ENCODE results near the gene AMD1. TPM values are rescaled to one million over a fixed set of nuclear protein-coding genes. Genes with fewer than 3 reads are reported as not detected.
"Not testable (repeated sequence)": the region's sequence is repeated elsewhere in the genome, so short reads cannot be mapped to it uniquely, and the experiment has no call there.

Gene AMD1
- total RNA-seq, 1 donor from 2014 or later: 104 TPM

GRCh38 chr6:110876806-110877564 is 2.4 kb downstream of the AMD1 start:
- intact Hi-C loops (cut with micrococcal nuclease): no loop called here

GRCh38 chr6:110877569-110877968 is 3.0 kb downstream of the AMD1 start:
- intact Hi-C loops (cut with micrococcal nuclease): no loop called here

DNA sequence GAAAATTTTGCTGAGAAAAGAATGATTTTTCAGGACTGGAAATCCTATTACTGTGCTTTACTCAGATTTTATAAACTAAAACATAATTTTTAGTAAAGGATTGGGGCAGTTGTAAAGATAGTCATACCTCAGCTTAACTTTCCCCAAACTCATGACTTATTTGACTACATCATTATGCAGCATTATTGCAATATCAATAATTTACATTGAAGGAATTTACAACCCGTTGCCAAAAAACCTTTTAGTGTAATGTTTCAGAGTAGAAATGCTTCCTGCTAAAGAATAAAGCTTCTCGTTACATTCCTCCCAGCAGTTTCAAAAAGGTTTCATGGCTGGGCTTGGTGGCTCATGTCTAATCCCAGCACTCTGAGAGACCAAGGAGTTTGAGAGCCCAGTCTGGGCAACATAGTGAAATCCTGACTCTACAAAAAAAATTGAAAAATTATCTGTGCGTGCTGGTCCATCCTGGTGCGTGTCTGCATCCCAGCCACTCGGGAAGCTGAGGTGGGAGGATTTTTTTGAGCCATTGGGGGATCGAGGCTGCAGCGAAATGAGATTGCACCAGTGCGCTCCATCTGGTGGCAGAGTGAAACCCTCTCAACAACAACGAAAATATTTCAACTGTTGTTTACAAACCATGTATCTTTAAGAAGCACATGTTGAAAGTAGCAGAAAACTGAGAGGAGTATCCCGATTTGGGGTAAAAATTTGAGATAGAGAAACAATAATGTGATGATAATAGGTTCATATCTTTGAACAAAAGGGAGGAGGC is 4.4 kb downstream of the AMD1 start:
- intact Hi-C loops (cut with micrococcal nuclease): loop anchor here (1.0 kb wide), 4 partner anchors 65 to 351 kb away; no protein-coding TSS in a partner anchor

GRCh38 chr6:110880651-110881050 is 6.1 kb downstream of the AMD1 start:
- intact Hi-C loops (cut with micrococcal nuclease): no loop called here

DNA sequence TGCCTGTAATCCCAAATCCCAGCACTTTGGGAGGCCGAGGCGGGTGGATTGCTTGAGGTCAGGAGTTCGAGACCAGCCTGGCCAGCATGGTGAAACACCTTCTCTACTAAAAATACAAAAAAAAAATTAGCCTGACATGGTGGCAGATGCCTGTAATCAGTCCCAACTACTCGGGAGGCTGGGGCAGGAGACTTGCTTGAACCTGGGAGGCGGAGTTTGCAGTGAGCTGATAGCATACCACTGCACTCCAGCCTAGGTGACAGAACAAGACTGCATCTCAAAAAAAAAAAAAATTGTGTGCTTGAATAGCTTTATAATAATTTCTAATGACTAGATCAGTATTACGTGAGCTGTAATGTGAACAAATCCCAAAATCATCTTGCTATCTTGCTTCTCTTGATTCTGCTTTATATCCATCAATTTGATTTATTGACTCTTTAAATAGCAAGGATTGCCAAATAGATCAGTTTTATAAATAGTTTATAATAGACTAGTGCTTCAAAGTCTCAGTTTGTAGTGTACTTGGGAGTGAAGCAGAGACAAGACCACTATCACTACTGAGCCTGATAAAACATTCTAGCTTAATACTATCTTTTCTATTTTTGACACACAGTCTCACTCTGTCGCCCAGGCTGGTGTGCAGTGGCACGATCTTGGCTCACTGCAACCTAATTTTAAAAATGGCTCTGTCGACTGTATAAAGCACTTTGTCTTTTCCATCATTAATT is 7.1 kb downstream of the AMD1 start:
- intact Hi-C loops (cut with micrococcal nuclease): no loop called here

DNA sequence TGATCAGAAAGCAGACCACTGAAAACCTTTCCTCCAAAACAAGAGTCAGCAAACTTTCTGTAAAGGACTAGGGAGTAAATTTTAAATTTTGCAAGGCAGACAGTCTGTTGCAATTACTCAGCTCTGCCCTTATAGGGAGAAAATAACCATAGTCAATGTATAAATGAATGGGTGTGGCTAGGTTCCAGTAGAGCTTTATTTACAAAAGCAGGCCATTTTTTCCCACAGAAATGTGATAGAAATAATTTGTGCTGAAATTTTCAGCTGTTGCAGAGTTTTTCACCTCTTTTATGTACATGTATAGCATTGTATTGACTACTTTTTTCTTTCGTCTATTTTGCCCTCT is 7.7 kb downstream of the AMD1 start:
- intact Hi-C loops (cut with micrococcal nuclease): no loop called here

- intact Hi-C loops (cut with micrococcal nuclease): no loop called here
Measured at GRCh38 chr6:110882824-110883554, 8.4 kb downstream of the AMD1 start.

DNA sequence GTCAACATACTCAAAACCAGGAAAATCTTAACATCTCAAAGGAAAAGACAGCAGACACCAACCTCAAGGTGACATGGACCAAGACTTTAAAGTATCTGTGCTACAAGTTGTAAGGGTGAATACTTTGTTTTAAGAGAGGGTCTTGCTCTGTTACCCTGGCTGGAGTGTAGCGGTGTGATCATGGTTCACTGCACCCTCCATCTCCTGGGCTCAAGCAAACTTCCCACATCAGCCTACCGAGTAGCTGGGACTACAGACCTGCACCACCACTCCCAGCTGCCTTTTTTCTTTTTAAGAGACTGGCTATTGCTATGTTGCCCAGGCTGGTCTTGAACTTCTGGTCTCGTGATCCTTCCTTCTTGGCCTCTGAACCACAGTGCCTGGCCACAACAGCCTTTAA is 9.7 kb downstream of the AMD1 start:
- intact Hi-C loops (cut with micrococcal nuclease): no loop called here

GRCh38 chr6:110885526-110885925 is 10.9 kb downstream of the AMD1 start:
- intact Hi-C loops (cut with micrococcal nuclease): no loop called here

DNA sequence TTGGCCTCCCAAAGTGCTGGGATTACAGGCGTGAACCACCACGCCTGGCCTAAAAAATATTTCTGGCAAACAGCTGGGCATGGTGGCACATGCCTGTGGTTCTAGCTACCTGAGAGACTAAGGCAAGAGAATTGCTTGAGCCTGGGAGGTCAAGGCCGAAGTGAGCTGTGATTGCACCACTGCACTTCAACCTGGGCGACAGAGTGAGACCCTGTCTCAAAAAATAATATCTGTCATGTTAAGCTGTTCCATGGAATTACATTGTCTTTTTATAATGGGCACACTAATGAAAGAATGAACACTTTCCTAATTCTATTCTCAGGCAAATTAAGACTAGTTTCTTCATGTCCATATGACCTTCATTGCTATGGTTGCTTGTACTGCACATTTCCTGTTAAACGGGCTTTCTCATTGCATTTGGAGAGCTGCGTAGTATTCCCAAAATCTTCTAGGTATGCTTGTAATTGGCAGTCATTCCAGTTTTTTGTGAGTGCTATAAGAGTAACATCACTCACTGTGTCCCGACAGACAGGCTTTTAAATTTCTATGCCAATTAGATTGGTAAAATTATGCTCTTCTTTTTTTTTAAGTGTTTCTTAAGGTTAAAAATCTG is 12.1 kb downstream of the AMD1 start:
- intact Hi-C loops (cut with micrococcal nuclease): no loop called here

GRCh38 chr6:110890288-110890687 is 15.7 kb downstream of the AMD1 start:
- intact Hi-C loops (cut with micrococcal nuclease): no loop called here

GRCh38 chr6:110895907-110896608 is 21.5 kb downstream of the AMD1 start:
- intact Hi-C loops (cut with micrococcal nuclease): no loop called here

GRCh38 chr6:110897433-110897832 is 22.8 kb downstream of the AMD1 start:
- intact Hi-C loops (cut with micrococcal nuclease): no loop called here

- intact Hi-C loops (cut with micrococcal nuclease): no loop called here
Measured at GRCh38 chr6:110898111-110898510, 23.5 kb downstream of the AMD1 start.

- intact Hi-C loops (cut with micrococcal nuclease): loop anchor here (5.0 kb wide), 1 partner anchor 47 kb away; no protein-coding TSS in a partner anchor
Measured at GRCh38 chr6:110900028-110900598, 25.5 kb downstream of the AMD1 start.

DNA sequence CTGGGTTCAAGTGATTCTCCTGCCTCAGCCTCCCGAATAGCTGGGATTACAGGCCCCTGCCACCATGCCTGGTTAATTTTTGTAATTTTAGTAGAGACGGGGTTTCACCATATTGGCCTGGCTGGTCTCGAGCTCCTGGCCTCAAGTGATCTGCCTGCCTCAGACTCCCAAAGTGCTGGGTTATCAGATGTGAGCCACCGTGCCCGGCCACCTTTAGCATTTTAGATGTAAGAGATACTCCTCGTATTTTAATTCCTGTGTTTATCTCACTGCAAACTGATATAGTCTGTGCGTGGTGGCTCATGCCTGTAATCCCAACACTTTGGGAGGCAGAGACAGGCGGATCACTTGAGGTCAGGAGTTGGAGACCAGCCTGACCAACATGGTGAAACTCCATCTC is 27.0 kb downstream of the AMD1 start:
- intact Hi-C loops (cut with micrococcal nuclease): loop anchor here (5.0 kb wide), 1 partner anchor 46 kb away; no protein-coding TSS in a partner anchor

DNA sequence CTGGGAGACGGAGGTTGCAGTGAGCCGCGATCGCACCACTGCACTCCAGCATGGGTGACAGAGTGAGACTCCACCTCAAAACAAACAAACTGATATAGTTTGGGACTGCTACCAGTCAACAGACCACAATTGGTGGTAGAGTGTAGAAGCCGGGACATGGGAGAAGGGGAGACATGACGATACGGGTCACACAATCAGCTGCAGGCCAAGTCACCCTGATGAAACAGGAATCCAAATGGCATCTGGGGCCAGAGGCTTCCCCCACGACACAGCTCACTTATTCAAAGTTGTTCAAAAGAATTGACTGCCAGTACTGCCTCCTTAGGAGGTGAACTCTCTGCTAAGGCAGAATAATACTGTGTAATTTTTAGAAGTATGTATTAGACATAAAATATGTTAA is 27.5 kb downstream of the AMD1 start:
- intact Hi-C loops (cut with micrococcal nuclease): loop anchor here (5.0 kb wide), 1 partner anchor 45 kb away; no protein-coding TSS in a partner anchor

GRCh38 chr6:110906273-110906672 is 31.7 kb downstream of the AMD1 start:
- intact Hi-C loops (cut with micrococcal nuclease): not testable (repeated sequence)

GRCh38 chr6:110930781-110931180 is 56.2 kb downstream of the AMD1 start:
- intact Hi-C loops (cut with micrococcal nuclease): loop anchor here (2.0 kb wide), 1 partner anchor 14 kb away; no protein-coding TSS in a partner anchor

- intact Hi-C loops (cut with micrococcal nuclease): no loop called here
Measured at GRCh38 chr6:110933912-110934311, 59.3 kb downstream of the AMD1 start.

Data from T-helper 2 cell treated with Interferon-gamma antibody and Interleukin-4, amounts not matched to agents 100 ng/mL and 5 ng/mL, for 36 hours (primary cell).